Measurements from ENCODE around the gene COL23A1. TPM values are rescaled to one million over a fixed set of nuclear protein-coding genes. Genes with fewer than 3 reads are reported as not detected.

COL23A1 gene
- total and polyA plus RNA-seq, 4 donors: 0.76 to 4.4 (median 1.3) TPM

GRCh38 chr5:178360926-178361235 lies 229.3 kb downstream of the COL23A1 start:
- no peak overlapping the region for H3K9ac ChIP-seq (ENCODE audit: insufficient read depth in 1 of 2, low read length in 2 of 2)
- peaks cover 0 to 19% (median 9%) of the 10 kb centered on the region in 5 donors for H3K4me1 ChIP-seq (ENCODE audit: control insufficient read depth in 5 of 5, insufficient read depth in 5 of 5, low read length in 5 of 5)
- peaks cover 0 to 7% (median 0%) of the 10 kb centered on the region in 3 donors for H3K27me3 ChIP-seq (ENCODE audit: control insufficient read depth in 3 of 3, insufficient read depth in 3 of 3, low read length in 2 of 3)
- TF ChIP-seq, protein P1, sequence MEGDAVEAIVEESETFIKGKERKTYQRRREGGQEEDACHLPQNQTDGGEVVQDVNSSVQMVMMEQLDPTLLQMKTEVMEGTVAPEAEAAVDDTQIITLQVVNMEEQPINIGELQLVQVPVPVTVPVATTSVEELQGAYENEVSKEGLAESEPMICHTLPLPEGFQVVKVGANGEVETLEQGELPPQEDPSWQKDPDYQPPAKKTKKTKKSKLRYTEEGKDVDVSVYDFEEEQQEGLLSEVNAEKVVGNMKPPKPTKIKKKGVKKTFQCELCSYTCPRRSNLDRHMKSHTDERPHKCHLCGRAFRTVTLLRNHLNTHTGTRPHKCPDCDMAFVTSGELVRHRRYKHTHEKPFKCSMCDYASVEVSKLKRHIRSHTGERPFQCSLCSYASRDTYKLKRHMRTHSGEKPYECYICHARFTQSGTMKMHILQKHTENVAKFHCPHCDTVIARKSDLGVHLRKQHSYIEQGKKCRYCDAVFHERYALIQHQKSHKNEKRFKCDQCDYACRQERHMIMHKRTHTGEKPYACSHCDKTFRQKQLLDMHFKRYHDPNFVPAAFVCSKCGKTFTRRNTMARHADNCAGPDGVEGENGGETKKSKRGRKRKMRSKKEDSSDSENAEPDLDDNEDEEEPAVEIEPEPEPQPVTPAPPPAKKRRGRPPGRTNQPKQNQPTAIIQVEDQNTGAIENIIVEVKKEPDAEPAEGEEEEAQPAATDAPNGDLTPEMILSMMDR (IDR thresholded peaks at IDR 0.05; ENCODE audit: control extremely low read depth, extremely low read depth): no peak
- no peak for DNase-seq
- H3K36me3 ChIP-seq (ENCODE audit: control insufficient read depth in 4 of 4, insufficient read depth in 4 of 4, low read length in 4 of 4): no peaks in the 10 kb centered on the region
- WGBS, 2 donors: 70 to 77% methylated on average over 5 of the region's 5 CpGs
- no peak for ATAC-seq (ENCODE audit: insufficient read depth, low FRiP score)
- no peak overlapping the region for H3K4me3 ChIP-seq
- peaks cover 0 to 2% (median under 1%) of the 10 kb centered on the region in 4 donors for H3K9me3 ChIP-seq (ENCODE audit: control insufficient read depth in 4 of 4, insufficient read depth in 3 of 4, low read length in 3 of 4)
- H3K27ac ChIP-seq (ENCODE audit: low read depth in 1 of 2, low read length in 1 of 2): no peak overlapping the region

DNA sequence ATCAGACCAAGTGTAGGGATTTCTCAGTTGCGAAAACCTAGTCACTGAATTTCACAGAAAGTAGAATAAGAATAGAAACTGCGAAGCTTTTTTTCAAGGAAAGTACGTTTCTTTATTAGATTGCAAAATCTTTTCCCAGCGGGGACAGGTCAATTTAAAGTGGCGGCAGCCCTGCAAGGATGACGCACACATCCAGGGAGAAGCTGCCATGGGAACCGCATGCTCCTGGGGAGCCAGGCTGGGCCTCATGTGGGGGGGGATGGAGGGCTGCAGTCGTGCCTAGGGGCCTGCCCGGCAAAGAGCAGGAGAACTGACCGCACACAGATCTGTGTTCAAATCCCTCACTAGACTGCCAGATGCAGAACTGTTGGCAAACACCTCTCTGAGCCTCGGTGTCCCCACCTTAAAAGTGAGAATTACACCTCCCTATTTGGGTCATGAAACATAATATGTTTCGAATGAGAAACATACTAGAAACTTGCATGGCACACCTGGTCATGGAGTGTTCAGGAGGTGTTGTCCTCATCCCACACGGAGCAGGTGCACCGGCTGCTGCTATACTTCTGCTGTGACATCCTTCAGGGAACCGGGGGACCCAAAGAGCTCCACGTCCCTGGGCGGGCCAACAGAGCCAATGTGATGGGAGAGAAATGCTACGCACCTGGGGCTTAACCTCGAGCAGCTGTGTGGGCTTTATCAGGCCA lies 229.8 kb downstream of the COL23A1 start:
- no peak overlapping the region for H3K9ac ChIP-seq (ENCODE audit: insufficient read depth in 1 of 2, low read length in 2 of 2)
- no peaks in the 10 kb centered on the region for H3K36me3 ChIP-seq (ENCODE audit: control insufficient read depth in 4 of 4, insufficient read depth in 4 of 4, low read length in 4 of 4)
- peaks cover 0 to 2% (median under 1%) of the 10 kb centered on the region in 4 donors for H3K9me3 ChIP-seq (ENCODE audit: control insufficient read depth in 4 of 4, insufficient read depth in 3 of 4, low read length in 3 of 4)
- peaks cover 0 to 7% (median 0%) of the 10 kb centered on the region in 3 donors for H3K27me3 ChIP-seq (ENCODE audit: control insufficient read depth in 3 of 3, insufficient read depth in 3 of 3, low read length in 2 of 3)
- H3K27ac ChIP-seq (ENCODE audit: low read depth in 1 of 2, low read length in 1 of 2): no peak overlapping the region
- TF ChIP-seq, protein P1 (IDR thresholded peaks at IDR 0.05; ENCODE audit: control extremely low read depth, extremely low read depth): no peak
- DNase-seq: no peak
- H3K4me3 ChIP-seq: no peak overlapping the region
- H3K4me1 ChIP-seq (ENCODE audit: control insufficient read depth in 5 of 5, insufficient read depth in 5 of 5, low read length in 5 of 5): peaks cover 0 to 22% (median 9%) of the 10 kb centered on the region in 5 donors
- no peak for ATAC-seq (ENCODE audit: insufficient read depth, low FRiP score)
- 77 to 79% methylated on average over 19 of the region's 19 CpGs for WGBS, 2 donors

- Histone ChIP-seq H3K36me3 (ENCODE audit: control insufficient read depth in 4 of 4, insufficient read depth in 4 of 4, low read length in 4 of 4) (no peaks in the 10 kb centered on the region), H3K4me3 (no peak overlapping the region), H3K27ac (ENCODE audit: low read depth in 1 of 2, low read length in 1 of 2) (no peak overlapping the region), H3K9me3 (ENCODE audit: control insufficient read depth in 4 of 4, insufficient read depth in 3 of 4, low read length in 3 of 4) (peaks cover 0 to 2% (median 0%) of the 10 kb centered on the region in 4 donors), H3K27me3 (ENCODE audit: control insufficient read depth in 3 of 3, insufficient read depth in 3 of 3, low read length in 2 of 3) (peaks cover 0 to 7% (median 0%) of the 10 kb centered on the region in 3 donors), H3K9ac (ENCODE audit: insufficient read depth in 1 of 2, low read length in 2 of 2) (no peak overlapping the region), H3K4me1 (ENCODE audit: control insufficient read depth in 5 of 5, insufficient read depth in 5 of 5, low read length in 5 of 5) (peaks cover 0 to 22% (median 9%) of the 10 kb centered on the region in 5 donors)
- TF ChIP-seq, protein P1 (IDR thresholded peaks at IDR 0.05; ENCODE audit: control extremely low read depth, extremely low read depth): no peak
- 72 to 74% methylated on average over 9 of the region's 9 CpGs for WGBS, 2 donors
- DNase-seq (no peak), ATAC-seq (ENCODE audit: insufficient read depth, low FRiP score) (no peak)
These were observed 230.5 kb downstream of the COL23A1 start for GRCh38 chr5:178359738-178360137.
